GM21367 (cell line): Measurements from ENCODE around the gene PDILT.

ENCODE experiments used
- ATAC-seq: cut with Tn5 transposase; IDR thresholded peaks from one replicate; pipeline ENCODE4 v1.9.1; 2021; ENCODE audit not compliant: unreplicated experiment

PDILT gene

GRCh38 chr16:20372701-20373100 lies 31.8 kb downstream of the PDILT start:
- ATAC-seq, result no peak

- no peak for ATAC-seq
Measured at GRCh38 chr16:20369452-20370054, 35.0 kb downstream of the PDILT start.

- no peak for ATAC-seq
Measured at GRCh38 chr16:20364051-20364450, 40.5 kb downstream of the PDILT start.

- no peak for ATAC-seq
Measured at GRCh38 chr16:20363191-20363590, 41.3 kb downstream of the PDILT start.

GRCh38 chr16:20359997-20360396 lies 44.5 kb downstream of the PDILT start:
- no peak for ATAC-seq

GRCh38 chr16:20355114-20355782 lies 49.3 kb downstream of the PDILT start:
- no peak for ATAC-seq

- ATAC-seq, result no peak
Measured at GRCh38 chr16:20353379-20353778, 51.2 kb downstream of the PDILT start.

- no peak for ATAC-seq
Measured at GRCh38 chr16:20352615-20353014, 51.9 kb downstream of the PDILT start, which contains the start of gene UMOD. Gene UMOD, minus strand, starts transcription at chr16:20352715. Its CDS starts 1,978 bp downstream, at chr16:20350737.

- ATAC-seq, result no peak
Measured at GRCh38 chr16:20349615-20350014, 54.9 kb downstream of the PDILT start.

- ATAC-seq, result no peak
Measured at GRCh38 chr16:20348365-20349185, 56.0 kb downstream of the PDILT start.

- no peak for ATAC-seq
Measured at GRCh38 chr16:20347666-20348364, 56.7 kb downstream of the PDILT start.

GRCh38 chr16:20344611-20345010 lies 59.9 kb downstream of the PDILT start:
- ATAC-seq, result no peak

- ATAC-seq, result no peak
Measured at GRCh38 chr16:20339744-20340143, 64.8 kb downstream of the PDILT start.

GRCh38 chr16:20336955-20337354 lies 67.6 kb downstream of the PDILT start:
- no peak for ATAC-seq

GRCh38 chr16:20334396-20334795 lies 70.1 kb downstream of the PDILT start:
- ATAC-seq, result no peak

GRCh38 chr16:20333120-20333519 lies 71.4 kb downstream of the PDILT start:
- ATAC-seq, result no peak

- ATAC-seq, result no peak
Measured at GRCh38 chr16:20332411-20332810, 72.1 kb downstream of the PDILT start.

- ATAC-seq, result no peak
Measured at GRCh38 chr16:20331635-20332034, 72.9 kb downstream of the PDILT start.

GRCh38 chr16:20329392-20330138 lies 75.0 kb downstream of the PDILT start:
- ATAC-seq, result no peak

GRCh38 chr16:20327444-20328041 lies 77.0 kb downstream of the PDILT start, which contains the start of gene GP2:
Gene GP2, minus strand, starts transcription at chr16:20327513. Its CDS starts 1,082 bp downstream, at chr16:20326431.
- ATAC-seq, result no peak
